Right kidney (tissue), 9 donors: ENCODE data around the gene APIP.
A peak's percentile ranks its signal among the peaks of the same experiment; 100 is the strongest.

Experiments
- DNase-seq: peaks from one replicate; pipeline ENCODE4 v3.0.0-alpha.2; 2016
- long read RNA-seq, 8 donors: transcript quantifications; one replicate each; lab custom pipeline, GENCODE V29; 2026

Gene APIP, protein sequence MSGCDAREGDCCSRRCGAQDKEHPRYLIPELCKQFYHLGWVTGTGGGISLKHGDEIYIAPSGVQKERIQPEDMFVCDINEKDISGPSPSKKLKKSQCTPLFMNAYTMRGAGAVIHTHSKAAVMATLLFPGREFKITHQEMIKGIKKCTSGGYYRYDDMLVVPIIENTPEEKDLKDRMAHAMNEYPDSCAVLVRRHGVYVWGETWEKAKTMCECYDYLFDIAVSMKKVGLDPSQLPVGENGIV
- long read RNA-seq, donor 1, transcript APIP-201 (7 exons, 1,366 nt), result major isoform, 20 of 52 reads
- long read RNA-seq, donor 1, transcript APIP-202 (6 exons, 1,042 nt), result minor isoform, 5 of 52 reads
- long read RNA-seq, donor 1, partial matches to known transcripts, result 13 of 52 reads
- long read RNA-seq, donor 1, other reads (novel, unspliced or antisense), result 14 of 52 reads
- long read RNA-seq, donor 2, transcript APIP-201 (7 exons, 1,366 nt), result major isoform, 21 of 27 reads
- long read RNA-seq, donor 2, partial matches to known transcripts, result 6 of 27 reads
- long read RNA-seq, donor 2, other reads (novel, unspliced or antisense), result 0 of 27 reads
- long read RNA-seq, donor 3, transcript APIP-201 (7 exons, 1,366 nt), result major isoform, 5 of 5 reads
- long read RNA-seq, donor 3, partial matches to known transcripts, result 0 of 5 reads
- long read RNA-seq, donor 3, other reads (novel, unspliced or antisense), result 0 of 5 reads
- long read RNA-seq, donor 4, transcript APIP-201 (7 exons, 1,366 nt), result major isoform, 13 of 13 reads
- long read RNA-seq, donor 4, partial matches to known transcripts, result 0 of 13 reads
- long read RNA-seq, donor 4, other reads (novel, unspliced or antisense), result 0 of 13 reads
- long read RNA-seq, donor 5, transcript APIP-201 (7 exons, 1,366 nt), result major isoform, 22 of 28 reads
- long read RNA-seq, donor 5, partial matches to known transcripts, result 6 of 28 reads
- long read RNA-seq, donor 5, other reads (novel, unspliced or antisense), result 0 of 28 reads
- long read RNA-seq, donor 6, transcript APIP-201 (7 exons, 1,366 nt), result major isoform, 18 of 18 reads
- long read RNA-seq, donor 6, partial matches to known transcripts, result 0 of 18 reads
- long read RNA-seq, donor 6, other reads (novel, unspliced or antisense), result 0 of 18 reads
- long read RNA-seq, donor 7, transcript APIP-201 (7 exons, 1,366 nt), result major isoform, 18 of 26 reads
- long read RNA-seq, donor 7, partial matches to known transcripts, result 8 of 26 reads
- long read RNA-seq, donor 7, other reads (novel, unspliced or antisense), result 0 of 26 reads
- long read RNA-seq, donor 8, transcript APIP-201 (7 exons, 1,366 nt), result major isoform, 24 of 44 reads
- long read RNA-seq, donor 8, partial matches to known transcripts, result 9 of 44 reads
- long read RNA-seq, donor 8, other reads (novel, unspliced or antisense), result 11 of 44 reads

DNA sequence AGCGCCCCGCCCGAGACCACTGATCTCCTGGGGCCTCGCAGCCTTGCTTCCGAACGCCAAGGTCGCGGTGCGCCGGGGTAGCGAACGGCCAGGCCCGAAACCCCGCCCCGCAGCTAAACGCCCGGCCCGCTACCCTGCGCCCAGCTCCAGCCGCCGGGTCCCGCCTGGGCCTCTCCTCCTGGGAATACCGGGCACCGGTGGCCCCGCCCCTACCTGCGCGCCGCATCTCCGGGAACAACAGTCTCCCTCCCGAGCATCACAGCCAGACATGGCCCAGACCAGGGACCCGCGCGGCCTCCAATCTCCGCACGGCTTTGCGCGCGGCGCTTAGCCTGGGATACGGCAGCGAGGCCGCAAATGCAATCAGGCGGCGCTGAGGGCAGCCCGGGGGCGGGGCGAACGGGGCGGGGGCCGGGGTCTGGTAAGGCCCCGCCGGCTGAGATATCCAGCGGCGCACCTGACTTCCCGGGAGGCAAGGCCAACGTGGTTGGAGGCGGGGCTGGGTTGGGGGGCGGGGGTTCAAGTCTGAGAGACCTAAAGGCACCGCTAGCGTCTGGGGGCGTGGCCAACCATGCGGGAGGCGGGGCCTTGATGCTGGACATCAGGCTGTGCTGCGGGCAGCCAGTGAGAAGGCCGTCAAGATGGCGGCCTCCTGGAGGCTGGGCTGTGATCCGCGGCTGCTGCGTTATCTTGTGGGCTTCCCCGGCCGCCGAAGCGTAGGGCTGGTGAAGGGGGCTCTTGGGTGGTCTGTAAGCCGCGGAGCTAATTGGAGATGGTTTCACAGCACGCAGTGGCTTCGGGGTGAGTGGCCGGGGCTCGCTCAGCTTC, at the start of gene APIP, which contains the start of gene PDHX:
Gene APIP (minus strand): TSS at position 365 of the 828 bp plus-strand sequence. CDS start 95 bp downstream, at position 270.
Gene PDHX (plus strand): TSS at position 604 of the 828 bp plus-strand sequence. CDS start 38 bp downstream, at position 642.
- DNase-seq, result peak; percentile 97

DNA sequence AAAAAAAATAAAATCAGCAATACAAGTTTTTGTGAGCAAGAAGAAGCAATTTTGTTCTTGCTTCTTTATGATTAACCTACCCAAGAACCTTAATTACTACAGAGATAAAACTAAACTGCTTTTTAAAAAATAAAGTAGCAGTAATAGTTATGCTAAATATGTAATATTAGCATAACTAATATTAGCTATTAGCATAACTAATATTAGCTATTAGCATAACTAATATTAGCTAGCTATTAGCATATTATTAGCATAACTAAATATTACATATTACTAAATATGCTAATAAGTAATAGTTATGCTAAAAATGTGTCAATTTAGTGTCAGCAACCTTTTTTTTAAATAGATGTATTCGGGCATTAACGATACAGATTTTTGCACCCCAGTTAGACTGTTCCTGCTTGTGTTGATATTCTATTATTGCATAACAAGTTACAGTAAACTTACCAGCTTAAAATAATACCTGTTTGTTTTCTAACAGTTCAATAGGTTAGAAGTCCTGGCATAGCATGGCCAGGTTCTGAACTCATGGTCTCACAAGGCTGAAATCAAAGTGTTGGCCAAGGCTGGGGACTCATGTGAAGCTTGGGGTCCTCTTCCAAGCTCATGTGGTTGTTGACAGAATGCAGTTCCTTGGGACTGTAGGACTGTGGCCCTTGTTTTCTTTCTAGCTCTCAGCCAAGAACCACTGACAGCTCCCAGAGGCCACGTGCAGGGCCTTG, 48.6 kb upstream of the APIP start:
- no peak for DNase-seq

DNA sequence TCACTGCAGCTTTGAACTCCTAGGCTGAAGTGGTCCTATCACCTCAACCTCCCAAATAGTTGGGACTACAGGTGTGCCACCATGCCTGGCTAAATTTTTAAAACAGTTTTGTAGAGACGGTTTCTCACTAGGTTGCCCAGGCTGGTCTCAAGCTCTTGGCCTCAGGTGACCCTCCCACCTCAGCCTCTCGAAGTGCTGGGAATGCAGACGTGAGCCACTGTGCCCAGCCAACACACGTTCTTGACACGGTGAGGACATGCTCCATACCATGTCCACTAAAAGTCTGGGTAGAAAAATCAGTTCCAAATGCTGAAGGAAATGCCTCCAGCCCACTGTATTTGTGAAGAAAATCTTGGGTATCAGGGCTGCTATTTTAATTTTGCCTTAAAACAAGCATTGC, 47.2 kb upstream of the APIP start:
- DNase-seq, result no peak

DNA sequence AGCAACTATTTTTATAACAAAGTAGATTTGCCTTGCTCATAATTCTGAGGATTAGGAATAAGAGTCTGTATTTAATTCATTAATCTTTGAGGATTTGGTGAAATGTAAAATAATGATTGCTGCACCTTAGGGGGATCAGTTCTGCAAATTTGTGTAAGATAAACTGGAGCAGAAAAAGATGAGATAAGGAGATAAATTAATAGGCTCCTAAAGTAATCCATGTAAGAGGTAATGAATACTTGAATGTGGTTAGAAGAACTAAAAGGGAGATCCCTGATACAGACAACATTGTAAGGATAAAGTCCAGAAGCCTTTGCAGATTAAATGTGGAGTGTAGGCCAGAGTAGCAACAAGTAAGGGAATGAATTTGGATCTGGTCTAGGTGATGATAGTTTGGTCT, 45.9 kb upstream of the APIP start:
- no peak for DNase-seq

DNA sequence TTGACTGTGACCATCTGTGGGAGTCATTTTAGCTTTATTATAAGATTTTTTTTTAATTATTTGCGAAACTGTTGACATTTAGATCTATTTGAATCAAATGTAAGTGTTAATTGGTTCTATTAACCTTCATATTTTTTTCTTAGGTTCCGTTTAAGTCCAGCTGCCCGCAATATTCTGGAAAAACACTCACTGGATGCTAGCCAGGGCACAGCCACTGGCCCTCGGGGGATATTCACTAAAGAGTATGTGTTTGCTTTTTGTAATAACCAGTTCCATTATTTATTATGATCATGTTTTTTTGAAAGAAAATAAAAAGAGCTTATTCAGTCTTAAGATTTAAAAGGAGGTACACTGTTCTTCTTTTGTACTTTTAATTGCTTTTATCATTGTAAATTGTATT, 44.1 kb upstream of the APIP start:
- DNase-seq, result no peak

DNA sequence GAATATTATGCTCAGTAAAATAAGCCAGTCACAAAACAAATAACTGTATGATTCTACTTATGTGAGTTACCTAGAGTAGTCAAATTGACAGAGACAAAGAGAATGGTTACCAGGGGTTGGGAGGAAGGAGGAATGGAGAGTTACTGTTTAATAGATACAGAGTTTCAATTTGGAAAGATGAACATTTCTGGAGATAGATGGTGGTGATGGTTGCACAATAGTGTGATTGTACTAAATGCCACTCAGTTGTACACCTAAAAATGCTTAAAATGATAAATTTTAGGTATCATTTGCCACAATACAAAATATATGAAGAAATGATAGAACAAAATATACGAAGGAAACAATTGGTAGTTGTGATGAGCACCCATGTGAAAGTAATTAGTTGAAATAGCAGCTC, 43.6 kb upstream of the APIP start:
- no peak for DNase-seq

DNA sequence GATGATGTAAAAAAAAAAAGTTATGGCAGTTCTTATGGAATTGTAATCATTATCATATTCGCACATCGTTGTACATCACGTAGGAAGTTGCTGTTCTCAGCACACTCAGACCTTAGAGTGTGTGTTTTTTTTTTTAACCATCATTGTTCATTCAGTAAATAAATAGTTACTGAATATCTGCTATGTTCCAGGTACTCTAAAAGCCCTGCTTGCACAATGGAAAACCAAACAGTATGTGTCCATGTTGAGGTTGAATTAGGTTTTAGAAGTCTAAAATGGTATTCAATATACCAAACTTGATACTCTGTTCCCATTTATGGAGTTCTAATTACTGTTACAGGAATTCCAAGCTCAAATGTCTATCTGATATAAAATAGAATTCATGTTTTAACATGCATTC, 41.4 kb upstream of the APIP start:
- no peak for DNase-seq

DNA sequence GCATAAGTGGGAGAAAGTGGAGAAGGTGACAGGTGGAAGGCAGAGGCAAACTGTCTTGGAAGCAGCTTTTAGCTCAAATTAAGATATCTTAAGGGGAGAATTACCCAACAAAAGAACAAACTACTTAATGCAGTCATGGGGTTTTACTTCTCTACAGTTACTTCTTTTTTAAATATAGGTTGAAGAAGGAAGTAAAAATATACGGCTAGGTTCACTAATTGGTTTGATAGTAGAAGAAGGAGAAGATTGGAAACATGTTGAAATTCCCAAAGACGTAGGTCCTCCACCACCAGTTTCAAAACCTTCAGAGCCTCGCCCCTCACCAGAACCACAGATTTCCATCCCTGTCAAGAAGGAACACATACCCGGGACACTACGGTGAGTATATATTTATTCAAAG, 41.0 kb upstream of the APIP start:
- no peak for DNase-seq

DNA sequence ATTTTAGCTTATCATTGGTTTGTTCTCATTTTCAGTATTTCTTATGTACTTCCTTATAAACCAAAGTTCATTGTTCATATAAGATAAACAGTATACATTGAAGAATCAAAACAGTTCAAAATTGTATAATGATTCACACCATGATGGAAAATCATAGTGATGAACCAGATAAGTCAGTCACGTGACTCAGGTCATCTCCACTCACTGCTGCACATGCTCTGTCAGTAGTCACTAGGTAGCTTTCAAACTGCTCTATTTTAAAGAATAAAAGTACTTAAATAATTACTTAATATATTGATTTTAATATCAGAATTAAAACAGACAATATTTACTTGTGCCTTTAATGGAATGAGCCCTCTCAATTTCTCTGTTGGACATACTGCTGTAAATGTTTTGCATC, 37.8 kb upstream of the APIP start:
- no peak for DNase-seq

DNA sequence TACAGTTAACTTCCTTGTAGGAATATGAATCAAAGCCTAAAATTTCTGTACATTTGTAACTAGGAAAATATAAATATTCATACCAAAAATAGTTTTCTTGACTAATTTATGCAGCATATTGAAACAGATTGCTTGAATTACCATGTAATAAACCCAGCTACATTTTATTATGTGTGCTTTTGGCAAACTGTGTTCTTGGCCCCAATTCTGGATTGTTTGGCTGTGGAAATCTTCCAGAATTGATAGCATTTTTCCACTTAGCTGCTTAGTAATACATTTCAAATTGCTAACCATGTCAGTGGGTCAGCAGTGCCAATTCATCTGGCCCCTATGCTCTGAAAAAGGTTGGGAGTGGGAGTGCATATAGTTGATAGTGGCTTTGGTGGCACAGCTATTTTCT, 32.5 kb upstream of the APIP start:
- no peak for DNase-seq

DNA sequence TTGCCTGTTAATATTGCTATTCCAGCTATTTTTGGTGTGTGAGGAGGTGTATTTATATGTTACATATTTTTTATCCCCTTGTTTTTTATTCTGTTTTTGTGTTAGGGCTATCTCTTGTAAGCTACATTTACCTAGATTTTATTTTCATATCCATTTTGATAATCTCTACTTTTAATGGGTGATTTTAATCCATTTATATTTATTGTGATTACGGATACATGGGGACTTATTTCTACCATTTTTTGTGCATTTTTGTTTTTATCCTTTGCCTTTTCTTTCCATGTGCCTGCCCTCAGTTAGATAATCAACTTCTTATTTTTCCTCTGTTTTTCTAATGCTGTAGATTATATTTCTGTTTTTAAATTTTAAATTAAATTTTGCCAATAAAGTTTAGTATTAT, 28.5 kb upstream of the APIP start:
- no peak for DNase-seq

DNA sequence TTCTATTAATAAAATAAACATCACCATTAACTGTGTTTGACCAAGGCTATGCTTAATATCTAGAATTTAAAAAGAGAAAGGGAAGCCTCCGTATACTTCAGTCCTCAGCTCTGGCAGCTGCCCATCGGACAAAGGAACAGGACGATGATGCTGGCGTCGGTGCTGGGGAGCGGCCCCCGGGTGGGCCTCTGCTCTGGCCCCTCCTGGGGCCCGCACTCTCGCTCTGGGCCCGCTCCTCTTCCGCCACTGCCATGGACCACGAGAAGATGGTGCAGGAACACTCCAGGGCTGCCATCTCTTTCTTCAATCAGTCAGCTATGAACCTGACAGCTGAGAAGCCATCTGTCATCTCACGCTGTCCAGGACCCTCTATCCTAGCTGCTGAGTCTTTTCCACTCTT, 25.5 kb upstream of the APIP start:
- no peak for DNase-seq

DNA sequence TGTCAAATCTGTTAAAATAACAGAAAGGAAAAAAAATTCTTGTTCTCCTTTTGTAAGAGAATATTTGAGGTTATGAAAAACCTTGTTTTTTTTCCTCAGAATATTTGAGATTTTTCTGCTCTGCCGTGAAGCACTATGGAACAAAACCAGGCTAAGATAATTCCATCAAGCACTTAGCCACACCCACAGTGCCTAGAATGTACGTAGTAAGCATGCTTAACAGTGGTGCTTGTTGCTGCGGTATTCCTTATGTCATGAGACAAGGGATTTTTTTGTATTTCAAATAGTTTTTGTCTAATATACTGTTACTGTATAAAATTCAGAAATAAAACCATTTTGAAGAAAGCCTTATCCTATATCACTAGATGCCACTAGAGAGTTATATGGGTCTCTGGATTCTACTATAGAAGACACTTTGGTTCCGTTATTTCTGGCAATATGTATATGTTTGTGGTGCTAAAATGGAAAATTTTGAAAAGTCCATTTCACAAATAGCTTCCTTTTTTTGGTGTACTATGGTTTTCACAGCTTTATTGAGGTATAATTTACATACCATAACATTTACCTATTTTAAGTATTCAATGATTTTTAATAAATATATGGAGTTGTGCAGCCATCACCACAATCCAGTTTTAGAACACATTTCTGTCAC, 24.0 kb upstream of the APIP start:
- DNase-seq, result no peak

DNA sequence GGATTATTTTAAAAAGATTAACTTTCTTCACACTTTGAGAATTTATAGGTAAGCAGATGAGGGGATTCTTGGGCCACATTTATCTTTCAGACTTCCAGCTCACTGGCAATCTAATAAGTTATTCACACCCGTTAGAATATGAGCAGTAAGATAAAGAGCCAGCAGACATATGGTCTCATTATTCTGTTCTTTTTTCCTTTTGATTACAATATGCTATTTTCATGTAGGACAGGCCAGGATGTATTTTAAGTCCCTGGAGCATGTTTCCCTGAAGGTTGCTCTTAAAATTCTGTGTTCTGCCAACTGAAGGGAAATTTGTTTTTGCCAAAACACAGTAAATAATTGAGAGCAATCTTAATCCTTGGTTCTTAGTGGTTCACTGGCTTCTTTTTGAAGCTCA, 22.4 kb upstream of the APIP start:
- no peak for DNase-seq

DNA sequence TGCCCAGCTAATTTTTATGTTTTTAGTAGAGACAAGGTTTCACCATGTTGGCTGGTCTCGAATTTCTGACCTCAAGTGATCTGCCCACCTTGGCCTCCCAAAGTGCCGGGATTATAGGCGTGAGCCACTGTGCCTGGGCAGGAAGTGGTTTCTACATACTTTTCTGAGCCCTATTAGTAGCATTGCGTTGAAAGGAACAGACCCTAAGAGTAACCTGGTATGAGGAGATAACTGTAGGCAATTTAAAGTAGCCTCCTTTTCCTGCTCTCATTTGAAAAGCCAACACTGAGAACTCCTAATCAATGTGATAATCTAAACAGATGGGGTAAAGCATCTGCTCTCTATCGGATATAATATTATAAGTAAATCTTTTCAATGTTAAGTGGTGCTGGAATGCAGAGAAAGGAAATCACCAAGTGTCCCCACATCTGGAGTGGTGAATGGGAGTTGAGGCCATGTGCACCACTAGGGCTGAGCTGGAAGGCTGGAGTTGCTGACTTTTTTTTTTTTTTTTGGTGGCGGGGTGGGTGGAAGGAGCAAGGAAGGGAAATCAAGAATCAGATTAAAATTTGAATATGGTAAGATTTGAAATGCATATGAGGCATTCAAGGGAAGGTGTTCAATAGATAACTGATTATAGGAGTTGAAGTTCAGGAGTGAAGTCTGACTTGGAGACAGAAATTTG, 20.9 kb upstream of the APIP start:
- DNase-seq, result no peak

DNA sequence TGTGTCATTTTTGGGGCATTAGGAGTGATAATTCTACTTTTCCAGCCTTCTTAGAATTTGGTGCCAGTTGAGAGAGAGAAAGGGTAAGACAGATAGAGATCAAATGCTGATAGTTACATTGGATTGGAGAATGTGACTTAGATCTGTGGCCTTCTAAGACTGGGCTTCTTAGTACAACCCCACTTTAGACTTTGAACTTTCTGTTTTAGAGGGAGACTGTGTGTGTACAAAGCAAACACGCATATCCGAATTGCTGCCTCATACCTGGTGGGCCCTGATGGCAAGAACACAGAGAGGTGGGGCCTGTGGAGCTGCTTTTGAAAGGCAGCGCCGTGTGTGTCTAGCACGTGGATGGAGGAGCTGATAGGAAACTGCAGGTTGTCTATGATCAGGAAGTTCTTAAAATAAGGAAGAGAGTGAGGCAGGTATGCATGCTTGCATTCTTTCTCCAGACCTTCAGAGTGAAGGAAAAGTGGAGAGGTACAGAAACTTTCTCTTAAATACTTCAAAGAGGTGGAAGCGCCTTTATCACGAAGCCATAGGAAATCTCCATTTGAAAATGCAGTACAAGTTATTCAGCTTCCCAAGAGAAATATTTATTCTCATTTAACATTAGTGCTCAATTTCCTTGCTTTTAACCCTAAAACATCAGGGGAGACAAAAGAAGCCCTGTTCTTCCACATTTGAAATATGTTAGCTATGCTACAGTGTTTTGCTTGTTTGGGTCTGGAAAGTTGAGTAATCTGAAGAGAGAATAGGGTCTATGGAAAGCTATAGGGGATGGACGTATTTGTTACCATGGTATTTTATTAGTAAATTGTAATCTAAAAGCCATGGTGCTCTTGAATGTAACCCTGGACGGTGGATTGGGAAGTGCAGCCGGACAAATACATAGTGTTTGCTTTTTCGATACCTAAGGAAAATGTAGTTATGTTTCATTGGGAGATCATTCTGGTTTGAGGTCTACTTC, 13.9 kb upstream of the APIP start:
- no peak for DNase-seq

DNA sequence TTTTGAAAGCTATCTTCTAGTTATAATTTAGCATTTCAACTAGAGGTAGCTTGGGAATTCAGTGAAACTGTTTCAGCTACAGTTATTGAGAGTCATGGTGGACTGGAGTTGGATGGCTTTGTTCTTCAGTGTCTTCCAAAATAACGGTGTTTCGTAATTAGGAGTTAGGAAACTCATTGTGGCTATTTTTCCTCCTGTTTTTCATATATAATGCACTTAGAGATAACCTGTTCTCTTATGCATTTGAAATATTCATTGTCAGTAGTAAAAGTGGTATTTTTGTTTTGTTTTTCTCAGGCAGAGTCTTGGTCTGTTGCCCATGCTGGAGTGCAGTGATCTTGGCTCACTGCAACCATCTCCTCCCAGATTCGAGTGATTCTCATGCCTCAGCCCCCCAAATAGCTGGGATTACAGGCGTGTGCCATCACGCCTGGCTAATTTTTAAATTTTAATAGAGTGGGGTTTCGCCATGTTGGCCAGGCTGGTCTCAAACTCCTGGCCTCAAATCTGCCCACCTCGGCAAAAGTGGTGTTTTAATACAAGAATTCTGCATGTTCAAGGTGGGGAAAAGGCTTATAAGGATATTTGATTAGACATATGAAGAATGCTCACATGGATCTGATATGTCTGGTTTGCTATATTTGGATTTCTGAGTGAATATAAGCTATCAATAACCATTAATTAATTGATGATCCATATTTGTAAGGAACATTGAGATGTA, 12.9 kb upstream of the APIP start:
- DNase-seq, result no peak
